HG03575 (cell line): ENCODE data around the gene ZNF624.

Experiments used
- ATAC-seq: cut with Tn5 transposase; IDR thresholded peaks from one replicate; pipeline ENCODE4 v1.9.1; 2021; ENCODE audit not compliant: unreplicated experiment, insufficient number of reproducible peaks, low FRiP score; ENCODE audit errors: extremely low read depth

Gene ZNF624

GRCh38 chr17:16617481-16618060 lies 36.1 kb downstream of the ZNF624 start:
- no peak for ATAC-seq

GRCh38 chr17:16599537-16599936 lies 54.1 kb downstream of the ZNF624 start:
- no peak for ATAC-seq

GRCh38 chr17:16593356-16594102 lies 60.1 kb downstream of the ZNF624 start:
- ATAC-seq, result no peak

GRCh38 chr17:16589097-16589969 lies 64.3 kb downstream of the ZNF624 start:
- ATAC-seq, result no peak

GRCh38 chr17:16585796-16586195 lies 67.9 kb downstream of the ZNF624 start:
- ATAC-seq, result no peak

- ATAC-seq, result no peak
Observed at GRCh38 chr17:16584273-16584995, 69.2 kb downstream of the ZNF624 start.

- ATAC-seq, result no peak
Observed at GRCh38 chr17:16583781-16584180, 69.9 kb downstream of the ZNF624 start.

GRCh38 chr17:16573466-16573865 lies 80.2 kb downstream of the ZNF624 start:
- ATAC-seq, result no peak
